ENCODE results near the gene FRMD7.

GRCh38 chrX:132169554-132169953 is 41.7 kb upstream of the FRMD7 start:
- TF ChIP-seq CTCF (IDR thresholded peaks at IDR 0.05) (no peak), POLR2A (IDR thresholded peaks at IDR 0.05) (no peak)
